IPS-20b (cell line): ENCODE data around the gene RPRML.
A peak's percentile ranks its signal among the peaks of the same experiment; 100 is the strongest.
"Not testable (repeated sequence)": the region's sequence is repeated elsewhere in the genome, so short reads cannot be mapped to it uniquely, and the experiment has no call there.

Experiments used
- H3K27ac ChIP-seq: one replicate; pipeline ENCODE4 v1.5.1; 2013; ENCODE audit warnings: low read length
- H3K27me3 ChIP-seq: 2 replicates; pipeline ENCODE4 v1.6.1; 2013; ENCODE audit warnings: mild to moderate bottlenecking, low read length, inconsistent platforms; ENCODE audit not compliant: insufficient read depth
- H3K36me3 ChIP-seq: 2 replicates; pipeline ENCODE4 v1.6.1; 2013; ENCODE audit warnings: low read depth, mild to moderate bottlenecking, inconsistent platforms, low read length, moderate library complexity; ENCODE audit not compliant: insufficient read depth
- H3K4me1 ChIP-seq: 2 replicates; pipeline ENCODE4 v1.6.1; 2013; ENCODE audit warnings: mild to moderate bottlenecking, control low read depth, inconsistent platforms, low read length, moderate library complexity; ENCODE audit not compliant: insufficient read depth
- H3K4me3 ChIP-seq: 2 replicates; pipeline ENCODE4 v1.5.1; 2013; ENCODE audit warnings: mild to moderate bottlenecking, low read length, inconsistent platforms
- H3K9ac ChIP-seq: 2 replicates; pipeline ENCODE4 v1.6.1; 2013; ENCODE audit warnings: low read depth, mild to moderate bottlenecking, inconsistent platforms, low read length, moderate library complexity
- H3K9me3 ChIP-seq: 2 replicates; pipeline ENCODE4 v1.6.1; 2013; ENCODE audit warnings: mild to moderate bottlenecking, low read depth, low read length, inconsistent platforms; ENCODE audit not compliant: insufficient read depth

RPRML gene

GRCh38 chr17:46987927-46988326 is 8.9 kb upstream of the RPRML start:
- H3K4me1 ChIP-seq, H3K36me3 ChIP-seq, H3K4me3 ChIP-seq, H3K27me3 ChIP-seq, H3K9ac ChIP-seq, H3K27ac ChIP-seq, H3K9me3 ChIP-seq: not testable (repeated sequence)

- Histone ChIP-seq H3K4me1 (0 out of 2 replicates have a peak, but pooled peaks cover under 1% of the 10 kb centered on the region), H3K27ac (no peak overlapping the region), H3K36me3 (no peaks in the 10 kb centered on the region), H3K9me3 (no peaks in the 10 kb centered on the region), H3K9ac (no peak overlapping the region), H3K4me3 (no peak overlapping the region), H3K27me3 (peaks cover 4% of the 10 kb centered on the region; the same call in 1 of the 2 replicates)
Measured at GRCh38 chr17:46986366-46986765, 7.3 kb upstream of the RPRML start.

GRCh38 chr17:46984892-46985291 is 5.8 kb upstream of the RPRML start:
- Histone ChIP-seq H3K4me1 (0 out of 2 replicates have a peak, but pooled peaks cover 6% of the 10 kb centered on the region), H3K36me3 (no peaks in the 10 kb centered on the region), H3K27ac (no peak overlapping the region), H3K27me3 (peaks cover 14% of the 10 kb centered on the region), H3K9ac (no peak overlapping the region), H3K9me3 (no peaks in the 10 kb centered on the region), H3K4me3 (no peak overlapping the region)

GRCh38 chr17:46984341-46984740 is 5.3 kb upstream of the RPRML start:
- H3K9ac ChIP-seq: no peak overlapping the region
- H3K36me3 ChIP-seq: no peaks in the 10 kb centered on the region
- no peaks in the 10 kb centered on the region for H3K9me3 ChIP-seq
- H3K27ac ChIP-seq: no peak overlapping the region
- H3K4me3 ChIP-seq: no peak overlapping the region
- peaks cover 19% of the 10 kb centered on the region for H3K27me3 ChIP-seq
- H3K4me1 ChIP-seq: 0 out of 2 replicates have a peak, but pooled peaks cover 6% of the 10 kb centered on the region

GRCh38 chr17:46983782-46984181 is 4.7 kb upstream of the RPRML start:
- Histone ChIP-seq H3K9me3 (no peaks in the 10 kb centered on the region), H3K9ac (no peak overlapping the region), H3K4me1 (0 out of 2 replicates have a peak, but pooled peaks cover 6% of the 10 kb centered on the region), H3K36me3 (no peaks in the 10 kb centered on the region), H3K4me3 (no peak overlapping the region), H3K27me3 (peaks cover 21% of the 10 kb centered on the region), H3K27ac (no peak overlapping the region)

- no peaks in the 10 kb centered on the region for H3K36me3 ChIP-seq
- H3K27ac ChIP-seq: no peak overlapping the region
- peaks cover 12% of the 10 kb centered on the region; the same call in 1 of the 2 replicates for H3K4me1 ChIP-seq
- H3K27me3 ChIP-seq: peaks cover 33% of the 10 kb centered on the region
- H3K9ac ChIP-seq: no peak overlapping the region
- H3K9me3 ChIP-seq: no peaks in the 10 kb centered on the region
- H3K4me3 ChIP-seq: no peak overlapping the region
Measured at GRCh38 chr17:46982577-46982976, 3.5 kb upstream of the RPRML start.

- Histone ChIP-seq H3K27me3 (peaks cover 46% of the 10 kb centered on the region), H3K27ac (no peak overlapping the region), H3K9ac (peak overlapping the region; percentile 17; the same call in 1 of the 2 replicates)
Measured at GRCh38 chr17:46978489-46979146, 435 bp downstream of the RPRML start.

GRCh38 chr17:46977750-46978488 is 1.1 kb downstream of the RPRML start:
- Histone ChIP-seq H3K27ac (no peak overlapping the region), H3K9ac (peak overlapping the region; percentile 17; the same call in 1 of the 2 replicates), H3K36me3 (no peaks in the 10 kb centered on the region), H3K4me3 (peak overlapping the region; percentile 59), H3K4me1 (peaks cover 21% of the 10 kb centered on the region; the same call in 1 of the 2 replicates), H3K9me3 (no peaks in the 10 kb centered on the region), H3K27me3 (peaks cover 46% of the 10 kb centered on the region)

More at GRCh38 chr17:46978489-46979146, 435 bp downstream of the RPRML start:
- peak overlapping the region; percentile 59 for H3K4me3 ChIP-seq
- H3K4me1 ChIP-seq: peaks cover 21% of the 10 kb centered on the region; the same call in 1 of the 2 replicates
- no peaks in the 10 kb centered on the region for H3K9me3 ChIP-seq
- no peaks in the 10 kb centered on the region for H3K36me3 ChIP-seq

GRCh38 chr17:46977348-46977747 is 1.7 kb downstream of the RPRML start:
- H3K4me3 ChIP-seq: peak overlapping the region; percentile 59
- no peaks in the 10 kb centered on the region for H3K9me3 ChIP-seq
- peak overlapping the region; percentile 17; the same call in 1 of the 2 replicates for H3K9ac ChIP-seq
- peaks cover 46% of the 10 kb centered on the region for H3K27me3 ChIP-seq
- H3K36me3 ChIP-seq: no peaks in the 10 kb centered on the region
- no peak overlapping the region for H3K27ac ChIP-seq
- peaks cover 21% of the 10 kb centered on the region; the same call in 1 of the 2 replicates for H3K4me1 ChIP-seq

GRCh38 chr17:46976626-46977270 is 2.3 kb downstream of the RPRML start:
- H3K27me3 ChIP-seq: peaks cover 46% of the 10 kb centered on the region
- peaks cover 21% of the 10 kb centered on the region; the same call in 1 of the 2 replicates for H3K4me1 ChIP-seq
- peak overlapping the region; percentile 59; the same call in 1 of the 2 replicates for H3K4me3 ChIP-seq
- H3K27ac ChIP-seq: no peak overlapping the region
- H3K36me3 ChIP-seq: no peaks in the 10 kb centered on the region
- H3K9ac ChIP-seq: no peak overlapping the region
- no peaks in the 10 kb centered on the region for H3K9me3 ChIP-seq

GRCh38 chr17:46975287-46975686 is 3.8 kb downstream of the RPRML start:
- H3K27ac ChIP-seq: no peak overlapping the region
- peaks cover 40% of the 10 kb centered on the region for H3K27me3 ChIP-seq
- H3K9me3 ChIP-seq: no peaks in the 10 kb centered on the region

More at GRCh38 chr17:46975287-46975686, 3.8 kb downstream of the RPRML start:
- no peak overlapping the region for H3K9ac ChIP-seq
- no peak overlapping the region for H3K4me3 ChIP-seq
- peaks cover 14% of the 10 kb centered on the region; the same call in 1 of the 2 replicates for H3K4me1 ChIP-seq
- no peaks in the 10 kb centered on the region for H3K36me3 ChIP-seq
